Measurements from ENCODE around the gene LRMDA.

GRCh38 chr10:75596930-75597620, 165.7 kb downstream of the LRMDA start:
- TF ChIP-seq CTCF (IDR thresholded peaks at IDR 0.05) = no peak
- TF ChIP-seq POLR2A (IDR thresholded peaks at IDR 0.05) = no peak

All from adrenal gland (tissue), 5 donors.